C4-2B (cell line): Measurements from ENCODE around the gene HLCS.

ENCODE experiments used
- H3K27ac ChIP-seq: fragments of 450-650 bp; 2 replicates; pipeline ENCODE4 v1.5.1; 2017
- ZFX ChIP-seq: fragments of 450-650 bp; IDR thresholded peaks from 2 replicates; pipeline ENCODE4 v1.6.1; 2017
- TF ChIP-seq, protein P1 (sequence below): fragments of 450-650 bp; conservative IDR thresholded peaks from 2 replicates; pipeline ENCODE4 v1.5.1; 2017; ENCODE audit warnings: mild to moderate bottlenecking

HLCS gene

GRCh38 chr21:36850372-36850771 is 116.1 kb downstream of the HLCS start:
- TF ChIP-seq ZFX, result no peak
- TF ChIP-seq, protein P1, sequence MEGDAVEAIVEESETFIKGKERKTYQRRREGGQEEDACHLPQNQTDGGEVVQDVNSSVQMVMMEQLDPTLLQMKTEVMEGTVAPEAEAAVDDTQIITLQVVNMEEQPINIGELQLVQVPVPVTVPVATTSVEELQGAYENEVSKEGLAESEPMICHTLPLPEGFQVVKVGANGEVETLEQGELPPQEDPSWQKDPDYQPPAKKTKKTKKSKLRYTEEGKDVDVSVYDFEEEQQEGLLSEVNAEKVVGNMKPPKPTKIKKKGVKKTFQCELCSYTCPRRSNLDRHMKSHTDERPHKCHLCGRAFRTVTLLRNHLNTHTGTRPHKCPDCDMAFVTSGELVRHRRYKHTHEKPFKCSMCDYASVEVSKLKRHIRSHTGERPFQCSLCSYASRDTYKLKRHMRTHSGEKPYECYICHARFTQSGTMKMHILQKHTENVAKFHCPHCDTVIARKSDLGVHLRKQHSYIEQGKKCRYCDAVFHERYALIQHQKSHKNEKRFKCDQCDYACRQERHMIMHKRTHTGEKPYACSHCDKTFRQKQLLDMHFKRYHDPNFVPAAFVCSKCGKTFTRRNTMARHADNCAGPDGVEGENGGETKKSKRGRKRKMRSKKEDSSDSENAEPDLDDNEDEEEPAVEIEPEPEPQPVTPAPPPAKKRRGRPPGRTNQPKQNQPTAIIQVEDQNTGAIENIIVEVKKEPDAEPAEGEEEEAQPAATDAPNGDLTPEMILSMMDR, result no peak
- H3K27ac ChIP-seq, result no peak overlapping the region

- H3K27ac ChIP-seq, result no peak overlapping the region
- TF ChIP-seq ZFX, result no peak
- TF ChIP-seq, protein P1, result no peak
Observed at GRCh38 chr21:36849461-36850105, 116.9 kb downstream of the HLCS start.

GRCh38 chr21:36848730-36849274 is 117.7 kb downstream of the HLCS start:
- TF ChIP-seq ZFX, result no peak
- TF ChIP-seq, protein P1, result no peak
- H3K27ac ChIP-seq, result no peak overlapping the region

GRCh38 chr21:36847189-36847588 is 119.3 kb downstream of the HLCS start:
- H3K27ac ChIP-seq, result no peak overlapping the region
- no peak for TF ChIP-seq ZFX
- TF ChIP-seq, protein P1, result no peak

DNA sequence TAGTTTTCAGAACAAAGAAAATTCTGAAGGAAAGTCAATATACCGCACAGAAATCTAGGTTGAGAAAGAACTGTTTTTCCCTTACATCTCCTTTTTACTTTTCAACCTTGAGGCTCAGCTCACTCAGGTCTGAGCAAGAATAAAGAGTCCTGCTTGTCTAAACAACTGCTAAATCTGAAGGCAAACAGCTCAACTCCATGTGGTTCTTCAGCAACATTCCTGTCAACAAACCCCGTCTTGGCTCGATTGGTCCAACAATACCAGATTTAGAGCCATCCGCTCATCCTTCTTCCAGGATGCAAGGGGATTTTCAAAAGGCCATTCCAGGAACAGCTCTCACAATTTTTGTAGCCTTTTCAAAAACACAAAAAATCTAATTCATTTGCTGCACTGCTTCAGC is 119.8 kb downstream of the HLCS start:
- no peak overlapping the region for H3K27ac ChIP-seq
- TF ChIP-seq ZFX, result no peak
- TF ChIP-seq, protein P1, result no peak

DNA sequence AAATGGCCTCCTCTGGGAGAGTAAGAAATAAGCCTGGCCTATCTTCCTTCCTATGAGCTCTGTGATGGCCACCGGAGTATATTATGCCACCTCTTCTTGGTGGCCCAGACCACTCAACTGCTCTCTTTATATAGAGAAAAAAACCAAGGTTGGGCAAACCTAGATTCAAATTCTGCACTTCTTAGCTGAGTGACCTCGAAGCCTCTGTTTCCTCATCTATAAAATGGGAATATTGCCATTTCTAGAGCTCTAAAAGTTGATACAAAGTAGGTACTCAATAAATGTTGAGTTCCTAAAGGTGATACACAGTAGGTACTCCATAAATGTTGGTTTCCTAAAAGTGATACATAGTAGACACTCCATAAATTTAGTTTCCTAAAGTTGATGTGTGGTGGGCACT is 120.7 kb downstream of the HLCS start:
- TF ChIP-seq, protein P1, result no peak
- no peak for TF ChIP-seq ZFX
- H3K27ac ChIP-seq, result no peak overlapping the region

- H3K27ac ChIP-seq, result no peak overlapping the region
- TF ChIP-seq, protein P1, result no peak
- TF ChIP-seq ZFX, result no peak
Observed at GRCh38 chr21:36845070-36845469, 121.4 kb downstream of the HLCS start.
